GM12878 (cell line): ENCODE measurements around the gene AGBL3. TPM values are rescaled to one million over a fixed set of nuclear protein-coding genes. Genes with fewer than 3 reads are reported as not detected.

Experiments
- CEBPB ChIP-seq, 2 experiments: fragments of 150-350 bp in 1 of 2; IDR thresholded peaks; 2 replicates each; pipeline ENCODE4 v1.6.1; 2012 to 2014; ENCODE audit warnings: low read depth in 2 of 2, low read length in 2 of 2, borderline replicate concordance in 1 of 2, inconsistent platforms in 1 of 2
- E2F4 ChIP-seq: IDR thresholded peaks from 2 replicates; pipeline ENCODE4 v1.6.1; 2012; ENCODE audit warnings: low read depth, low read length, improper control_type of control experiment
- E4F1 ChIP-seq: fragments of 450-650 bp; IDR thresholded peaks from 2 replicates; pipeline ENCODE4 v1.6.1; 2018; ENCODE audit warnings: borderline replicate concordance, mild to moderate bottlenecking; ENCODE audit not compliant: partially characterized antibody
- FOXK2 ChIP-seq: fragments of 450-650 bp; IDR thresholded peaks from 2 replicates; pipeline ENCODE4 v1.6.1; 2017; ENCODE audit warnings: mild to moderate bottlenecking, moderate library complexity
- HDAC2 ChIP-seq: fragments of 200-600 bp; sonication (generic); IDR thresholded peaks from 2 replicates; pipeline ENCODE4 v1.6.1; 2017
- RB1 ChIP-seq: fragments of 450-650 bp; formaldehyde crosslinking; IDR thresholded peaks from 2 replicates; pipeline ENCODE4 v1.6.1; 2017; ENCODE audit warnings: mild to moderate bottlenecking, borderline replicate concordance
- RFX5 ChIP-seq: IDR thresholded peaks from 2 replicates; pipeline ENCODE4 v1.6.1; 2011; ENCODE audit warnings: low read depth, low read length, improper control_type of control experiment
- SIN3A ChIP-seq: IDR thresholded peaks from 2 replicates; pipeline ENCODE4 v1.6.1; 2012; ENCODE audit warnings: low read depth, low read length, improper control_type of control experiment
- SMC3 ChIP-seq: IDR thresholded peaks from 2 replicates; pipeline ENCODE4 v1.6.1; 2011; ENCODE audit warnings: low read length, improper control_type of control experiment, borderline replicate concordance
- SREBF1 ChIP-seq: IDR thresholded peaks from 2 replicates; pipeline ENCODE4 v1.6.1; 2012; ENCODE audit warnings: mild to moderate bottlenecking, low read length
- STAT1 ChIP-seq: fragments of 450-650 bp; conservative IDR thresholded peaks from 2 replicates; pipeline ENCODE4 v1.6.1; 2014; ENCODE audit warnings: antibody characterized with exemption, mild to moderate bottlenecking
- SUPT20H ChIP-seq: IDR thresholded peaks from 2 replicates; pipeline ENCODE4 v1.6.1; 2011; ENCODE audit warnings: low read depth, mild to moderate bottlenecking, low read length, moderate library complexity, borderline replicate concordance; ENCODE audit not compliant: control insufficient read depth
- TBL1XR1 ChIP-seq: IDR thresholded peaks from 2 replicates; pipeline ENCODE4 v1.6.1; 2012; ENCODE audit warnings: low read depth, low read length, improper control_type of control experiment
- ZNF384 ChIP-seq: IDR thresholded peaks from 2 replicates; pipeline ENCODE4 v1.6.1; 2012; ENCODE audit warnings: low read depth, mild to moderate bottlenecking, low read length, improper control_type of control experiment, borderline replicate concordance
- ZSCAN29 ChIP-seq: fragments of 450-650 bp; IDR thresholded peaks from 2 replicates; pipeline ENCODE4 v1.6.1; 2017; ENCODE audit warnings: mild to moderate bottlenecking, moderate library complexity
- polyA plus RNA-seq, 11 experiments: library from polyadenylated mRNA; depleted of rRNA in 4 of 11; unstranded in 6 of 11; stranded (reverse) in 5 of 11; fragments of >200 nt; fragmentation: Nextera tagmentation in 4 of 11; fragmentation: Illumina TruSeq in 1 of 11; extraction: Ambion mirVana in 4 of 11; extraction: Trizol in 1 of 11; gene quantifications; 1 replicate in 1 of 11; 2 replicates in 10 of 11; pipeline versions ENCODE4 v1.2.1 to v1.2.3, GENCODE V29; 2011 to 2016; ENCODE audit warnings: inconsistent platforms in 2 of 11, missing spikeins in 2 of 11, low read depth in 1 of 11
- total RNA-seq, 4 experiments: library from RNA; depleted of rRNA in 3 of 4; stranded (reverse); fragments of >200 nt in 3 of 4; fragmentation: Illumina TruSeq in 1 of 4; extraction: Trizol in 1 of 4; gene quantifications; 2 replicates each; pipeline versions ENCODE4 v1.2.1 to v1.2.3, GENCODE V29; 2013 to 2021
- TF ChIP-seq, protein P1 (sequence below): fragments of 450-650 bp; IDR thresholded peaks from 2 replicates; pipeline ENCODE4 v1.6.1; 2016; ENCODE audit warnings: mild to moderate bottlenecking
- TF ChIP-seq, protein P2 (sequence below): fragments of 450-650 bp; conservative IDR thresholded peaks from 2 replicates; pipeline ENCODE4 v1.6.1; 2017; ENCODE audit warnings: mild to moderate bottlenecking, moderate library complexity
- TF ChIP-seq, protein P3 (sequence below): fragments of 450-650 bp; IDR thresholded peaks from 2 replicates; pipeline ENCODE4 v1.6.1; 2016; ENCODE audit warnings: mild to moderate bottlenecking
- TF ChIP-seq, protein P4 (sequence below): IDR thresholded peaks from 2 replicates; pipeline ENCODE4 v1.6.1; 2012; ENCODE audit warnings: low read depth, low read length, improper control_type of control experiment

Gene AGBL3
- total and polyA plus RNA-seq, 10 of the 15 experiments (the other 5 are each of a cell fraction or from before 2014, with no cell fraction given), result 0.82 to 12.4 (median 3.7) TPM

GRCh38 chr7:135170274-135170997, 184.1 kb downstream of the AGBL3 start, which contains the start of gene CYREN (continued):
- TF ChIP-seq E4F1, result peak; percentile 67
- peak; percentile 48 for TF ChIP-seq SMC3
- TF ChIP-seq SIN3A, result peak; percentile 52; the same call in 1 of the 2 replicates
- TF ChIP-seq CEBPB (IDR thresholded peaks at IDR 0.05; ENCODE audit: borderline replicate concordance in 1 of 2, low read depth in 2 of 2, low read length in 2 of 2), result no peak
- peak; percentile 41; the same call in 1 of the 2 replicates for TF ChIP-seq SREBF1
- TF ChIP-seq FOXK2, result no peak
- TF ChIP-seq HDAC2, result no peak
- TF ChIP-seq E2F4, result no peak
- TF ChIP-seq, protein P1, sequence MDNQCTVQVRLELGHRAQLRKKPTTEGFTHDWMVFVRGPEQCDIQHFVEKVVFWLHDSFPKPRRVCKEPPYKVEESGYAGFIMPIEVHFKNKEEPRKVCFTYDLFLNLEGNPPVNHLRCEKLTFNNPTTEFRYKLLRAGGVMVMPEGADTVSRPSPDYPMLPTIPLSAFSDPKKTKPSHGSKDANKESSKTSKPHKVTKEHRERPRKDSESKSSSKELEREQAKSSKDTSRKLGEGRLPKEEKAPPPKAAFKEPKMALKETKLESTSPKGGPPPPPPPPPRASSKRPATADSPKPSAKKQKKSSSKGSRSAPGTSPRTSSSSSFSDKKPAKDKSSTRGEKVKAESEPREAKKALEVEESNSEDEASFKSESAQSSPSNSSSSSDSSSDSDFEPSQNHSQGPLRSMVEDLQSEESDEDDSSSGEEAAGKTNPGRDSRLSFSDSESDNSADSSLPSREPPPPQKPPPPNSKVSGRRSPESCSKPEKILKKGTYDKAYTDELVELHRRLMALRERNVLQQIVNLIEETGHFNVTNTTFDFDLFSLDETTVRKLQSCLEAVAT, result no peak
- peak; percentile 88; the same call in 1 of the 2 replicates for TF ChIP-seq STAT1
- TF ChIP-seq ZSCAN29, result 0 out of 2 replicates have a peak, but pooled peaks have one; percentile 9
- TF ChIP-seq SUPT20H, result no peak
- TF ChIP-seq, protein P2, sequence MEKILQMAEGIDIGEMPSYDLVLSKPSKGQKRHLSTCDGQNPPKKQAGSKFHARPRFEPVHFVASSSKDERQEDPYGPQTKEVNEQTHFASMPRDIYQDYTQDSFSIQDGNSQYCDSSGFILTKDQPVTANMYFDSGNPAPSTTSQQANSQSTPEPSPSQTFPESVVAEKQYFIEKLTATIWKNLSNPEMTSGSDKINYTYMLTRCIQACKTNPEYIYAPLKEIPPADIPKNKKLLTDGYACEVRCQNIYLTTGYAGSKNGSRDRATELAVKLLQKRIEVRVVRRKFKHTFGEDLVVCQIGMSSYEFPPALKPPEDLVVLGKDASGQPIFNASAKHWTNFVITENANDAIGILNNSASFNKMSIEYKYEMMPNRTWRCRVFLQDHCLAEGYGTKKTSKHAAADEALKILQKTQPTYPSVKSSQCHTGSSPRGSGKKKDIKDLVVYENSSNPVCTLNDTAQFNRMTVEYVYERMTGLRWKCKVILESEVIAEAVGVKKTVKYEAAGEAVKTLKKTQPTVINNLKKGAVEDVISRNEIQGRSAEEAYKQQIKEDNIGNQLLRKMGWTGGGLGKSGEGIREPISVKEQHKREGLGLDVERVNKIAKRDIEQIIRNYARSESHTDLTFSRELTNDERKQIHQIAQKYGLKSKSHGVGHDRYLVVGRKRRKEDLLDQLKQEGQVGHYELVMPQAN, result peak; percentile 84
- TF ChIP-seq, protein P3, sequence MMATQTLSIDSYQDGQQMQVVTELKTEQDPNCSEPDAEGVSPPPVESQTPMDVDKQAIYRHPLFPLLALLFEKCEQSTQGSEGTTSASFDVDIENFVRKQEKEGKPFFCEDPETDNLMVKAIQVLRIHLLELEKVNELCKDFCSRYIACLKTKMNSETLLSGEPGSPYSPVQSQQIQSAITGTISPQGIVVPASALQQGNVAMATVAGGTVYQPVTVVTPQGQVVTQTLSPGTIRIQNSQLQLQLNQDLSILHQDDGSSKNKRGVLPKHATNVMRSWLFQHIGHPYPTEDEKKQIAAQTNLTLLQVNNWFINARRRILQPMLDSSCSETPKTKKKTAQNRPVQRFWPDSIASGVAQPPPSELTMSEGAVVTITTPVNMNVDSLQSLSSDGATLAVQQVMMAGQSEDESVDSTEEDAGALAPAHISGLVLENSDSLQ, result peak; percentile 24; the same call in 1 of the 2 replicates
- TF ChIP-seq RFX5, result no peak
- TF ChIP-seq TBL1XR1, result peak; percentile 85
- TF ChIP-seq, protein P4, sequence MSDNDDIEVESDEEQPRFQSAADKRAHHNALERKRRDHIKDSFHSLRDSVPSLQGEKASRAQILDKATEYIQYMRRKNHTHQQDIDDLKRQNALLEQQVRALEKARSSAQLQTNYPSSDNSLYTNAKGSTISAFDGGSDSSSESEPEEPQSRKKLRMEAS, result no peak; the same call in 1 of the 2 replicates
- peak; percentile 75; the same call in 1 of the 2 replicates for TF ChIP-seq RB1
- no peak for TF ChIP-seq ZNF384
